Measurements from ENCODE around the gene IL17RE.

- TF ChIP-seq, protein P1, sequence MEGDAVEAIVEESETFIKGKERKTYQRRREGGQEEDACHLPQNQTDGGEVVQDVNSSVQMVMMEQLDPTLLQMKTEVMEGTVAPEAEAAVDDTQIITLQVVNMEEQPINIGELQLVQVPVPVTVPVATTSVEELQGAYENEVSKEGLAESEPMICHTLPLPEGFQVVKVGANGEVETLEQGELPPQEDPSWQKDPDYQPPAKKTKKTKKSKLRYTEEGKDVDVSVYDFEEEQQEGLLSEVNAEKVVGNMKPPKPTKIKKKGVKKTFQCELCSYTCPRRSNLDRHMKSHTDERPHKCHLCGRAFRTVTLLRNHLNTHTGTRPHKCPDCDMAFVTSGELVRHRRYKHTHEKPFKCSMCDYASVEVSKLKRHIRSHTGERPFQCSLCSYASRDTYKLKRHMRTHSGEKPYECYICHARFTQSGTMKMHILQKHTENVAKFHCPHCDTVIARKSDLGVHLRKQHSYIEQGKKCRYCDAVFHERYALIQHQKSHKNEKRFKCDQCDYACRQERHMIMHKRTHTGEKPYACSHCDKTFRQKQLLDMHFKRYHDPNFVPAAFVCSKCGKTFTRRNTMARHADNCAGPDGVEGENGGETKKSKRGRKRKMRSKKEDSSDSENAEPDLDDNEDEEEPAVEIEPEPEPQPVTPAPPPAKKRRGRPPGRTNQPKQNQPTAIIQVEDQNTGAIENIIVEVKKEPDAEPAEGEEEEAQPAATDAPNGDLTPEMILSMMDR (tag by site-specific recombination; IDR thresholded peaks at IDR 0.05), result no peak
- TF ChIP-seq REST (tag by site-specific recombination; IDR thresholded peaks at IDR 0.05), result no peak
- TF ChIP-seq KLF16 (tag by site-specific recombination; IDR thresholded peaks at IDR 0.05), result no peak
- no peak for TF ChIP-seq YY2 (tag by site-specific recombination; IDR thresholded peaks at IDR 0.05)
- no peak for TF ChIP-seq ZBTB1 (tag by site-specific recombination; IDR thresholded peaks at IDR 0.05)
- TF ChIP-seq, protein P2, sequence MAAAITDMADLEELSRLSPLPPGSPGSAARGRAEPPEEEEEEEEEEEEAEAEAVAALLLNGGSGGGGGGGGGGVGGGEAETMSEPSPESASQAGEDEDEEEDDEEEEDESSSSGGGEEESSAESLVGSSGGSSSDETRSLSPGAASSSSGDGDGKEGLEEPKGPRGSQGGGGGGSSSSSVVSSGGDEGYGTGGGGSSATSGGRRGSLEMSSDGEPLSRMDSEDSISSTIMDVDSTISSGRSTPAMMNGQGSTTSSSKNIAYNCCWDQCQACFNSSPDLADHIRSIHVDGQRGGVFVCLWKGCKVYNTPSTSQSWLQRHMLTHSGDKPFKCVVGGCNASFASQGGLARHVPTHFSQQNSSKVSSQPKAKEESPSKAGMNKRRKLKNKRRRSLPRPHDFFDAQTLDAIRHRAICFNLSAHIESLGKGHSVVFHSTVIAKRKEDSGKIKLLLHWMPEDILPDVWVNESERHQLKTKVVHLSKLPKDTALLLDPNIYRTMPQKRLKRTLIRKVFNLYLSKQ (tag by site-specific recombination; IDR thresholded peaks at IDR 0.05; ENCODE audit: borderline replicate concordance), result no peak
- no peak for TF ChIP-seq ZNF792 (tag by site-specific recombination; IDR thresholded peaks at IDR 0.05)
- TF ChIP-seq ZSCAN30 (tag by site-specific recombination; IDR thresholded peaks at IDR 0.05), result no peak
- TF ChIP-seq ATF2 (tag by site-specific recombination; IDR thresholded peaks at IDR 0.05; ENCODE audit: low read depth), result no peak
These were observed 22.7 kb upstream of the IL17RE start, which contains the start of gene CIDEC for GRCh38 chr3:9879830-9880549.
